Stimulated activated CD8-positive, alpha-beta memory T cell treated with anti-CD3 and anti-CD28 coated beads, Interleukin-4, amount 100 ng/mL, for 24 hours (primary cell): ENCODE data around the gene HEXIM1.

Experiments
- DNase-seq: peaks from one replicate; pipeline ENCODE4 v3.0.0-alpha.2; 2020; ENCODE audit warnings: low read depth

Gene HEXIM1

GRCh38 chr17:45146890-45147580 is 1.2 kb upstream of the HEXIM1 start:
- no peak for DNase-seq

GRCh38 chr17:45147581-45148182 is 593 bp upstream of the HEXIM1 start:
- DNase-seq: peak; percentile 60

GRCh38 chr17:45149037-45149668 is 878 bp downstream of the HEXIM1 start:
- peak; percentile 56 for DNase-seq

GRCh38 chr17:45149669-45150664 is 1.7 kb downstream of the HEXIM1 start:
- no peak for DNase-seq

GRCh38 chr17:45150911-45151809 is 2.9 kb downstream of the HEXIM1 start:
- DNase-seq: no peak

- no peak for DNase-seq
Measured at GRCh38 chr17:45155029-45155428, 6.8 kb downstream of the HEXIM1 start.

GRCh38 chr17:45155483-45155882 is 7.2 kb downstream of the HEXIM1 start:
- DNase-seq: no peak

GRCh38 chr17:45156242-45156641 is 8.0 kb downstream of the HEXIM1 start:
- DNase-seq: no peak

- DNase-seq: peak; percentile 40
Measured at GRCh38 chr17:45160447-45161287, 12.4 kb downstream of the HEXIM1 start.

GRCh38 chr17:45161288-45162024 is 13.2 kb downstream of the HEXIM1 start, which contains the start of gene HEXIM2:
Gene HEXIM2, plus strand, starts transcription at chr17:45161875. Its CDS starts 919 bp downstream, at chr17:45162794.
- DNase-seq: peak; percentile 96

GRCh38 chr17:45162025-45162687 is 13.9 kb downstream of the HEXIM1 start:
- no peak for DNase-seq

- no peak for DNase-seq
Measured at GRCh38 chr17:45164734-45165269, 16.5 kb downstream of the HEXIM1 start.

- DNase-seq: no peak
Measured at GRCh38 chr17:45168991-45169752, 20.9 kb downstream of the HEXIM1 start.

- DNase-seq: no peak
Measured at GRCh38 chr17:45170280-45170930, 22.1 kb downstream of the HEXIM1 start.

- no peak for DNase-seq
Measured at GRCh38 chr17:45170931-45171337, 22.7 kb downstream of the HEXIM1 start.

GRCh38 chr17:45171338-45172231 is 23.3 kb downstream of the HEXIM1 start:
- no peak for DNase-seq
